ENCODE measurements around the gene PRDM10.
"Not testable (repeated sequence)": the region's sequence is repeated elsewhere in the genome, so short reads cannot be mapped to it uniquely, and the experiment has no call there.

PRDM10 gene

DNA sequence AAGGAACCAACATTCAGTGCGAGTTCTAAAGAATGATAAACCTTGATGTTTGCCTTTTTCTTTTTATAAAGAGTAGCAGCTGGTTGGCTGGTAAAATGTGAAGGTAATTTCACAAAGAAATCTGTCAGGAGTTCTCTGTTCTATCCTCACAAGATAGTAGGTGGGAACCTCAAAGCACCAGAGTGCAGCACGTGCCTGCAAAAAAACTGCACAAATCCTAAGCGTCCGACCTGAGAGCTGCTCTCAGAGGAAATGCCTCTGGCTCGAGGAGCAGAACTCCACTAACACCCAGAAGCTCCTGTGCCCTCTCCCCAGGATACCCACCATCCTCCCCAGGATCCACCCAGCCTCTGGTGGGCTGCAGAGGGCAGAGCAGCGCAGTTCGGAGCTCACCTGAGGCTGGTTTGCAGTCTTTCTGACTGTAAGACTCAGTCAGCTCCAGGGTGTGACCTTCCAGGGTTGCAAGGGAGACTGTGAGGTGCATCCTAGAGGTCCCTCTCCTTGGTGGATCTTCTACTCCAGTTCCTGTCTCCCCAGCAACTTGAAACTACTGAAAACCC, 23.5 kb downstream of the PRDM10 start:
- DNase-seq (ENCODE audit: extremely low read depth in 1 of 2, low read depth in 1 of 2) = no peak

DNA sequence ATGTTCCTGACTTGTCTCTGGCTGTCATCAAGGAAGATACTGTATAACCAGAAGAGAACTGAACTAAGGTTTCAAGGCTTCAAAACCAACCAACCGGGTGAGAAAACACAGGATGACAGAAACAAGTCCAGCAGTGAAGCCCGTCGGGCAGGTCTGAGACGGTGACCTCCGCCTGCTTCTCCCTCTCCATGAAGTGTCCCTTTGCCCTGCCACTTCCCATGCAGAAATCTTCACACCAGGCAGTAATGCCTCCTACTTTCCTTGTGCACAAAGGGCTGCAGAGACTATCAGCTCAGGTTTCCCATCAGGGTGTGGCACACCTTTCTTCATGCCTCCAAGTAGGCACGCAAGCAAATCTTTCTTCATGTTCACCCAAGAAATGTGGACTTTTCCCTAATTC, 24.2 kb downstream of the PRDM10 start:
- DNase-seq (ENCODE audit: extremely low read depth in 1 of 2, low read depth in 1 of 2) = no peak

DNA sequence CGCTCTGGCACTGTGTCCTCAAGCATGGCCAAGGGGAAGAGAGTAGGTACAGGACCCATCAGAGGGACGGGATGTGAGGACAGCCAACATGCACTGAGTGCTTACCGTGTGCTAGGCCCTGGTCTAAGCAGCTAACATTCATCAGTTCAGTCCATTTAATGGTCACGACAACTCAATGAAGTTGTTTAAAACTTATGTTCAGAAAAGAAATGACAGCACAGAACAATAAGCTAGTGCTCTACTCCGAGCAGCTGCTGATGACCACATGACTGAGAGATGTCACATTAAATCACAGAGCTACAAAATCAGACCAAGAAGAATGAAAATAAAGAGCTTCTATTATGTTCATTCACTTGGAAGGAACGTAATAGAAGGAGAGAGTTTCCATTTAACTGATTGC, 26.3 kb downstream of the PRDM10 start:
- DNase-seq (ENCODE audit: extremely low read depth in 1 of 2, low read depth in 1 of 2) = no peak

DNA sequence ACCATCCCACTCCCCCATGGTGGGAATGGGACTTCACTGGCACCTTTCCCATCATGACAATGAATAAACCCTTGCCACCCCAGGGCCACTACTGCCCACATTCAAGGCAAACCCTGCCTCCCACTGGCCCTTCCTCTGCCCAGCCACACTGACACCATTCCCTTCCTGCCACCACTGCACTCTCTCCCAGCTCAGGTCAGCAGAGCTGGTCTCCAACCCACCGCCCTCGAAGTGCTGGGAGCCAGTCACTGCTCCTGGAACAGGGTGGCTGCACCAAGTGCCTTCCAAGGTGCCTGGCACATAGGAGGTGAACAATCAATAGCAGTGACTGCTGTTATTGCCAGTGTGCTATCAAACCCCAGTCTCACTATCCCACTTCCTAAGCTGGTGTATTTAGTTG, 27.1 kb downstream of the PRDM10 start:
- no peak for DNase-seq (ENCODE audit: extremely low read depth in 1 of 2, low read depth in 1 of 2)

DNA sequence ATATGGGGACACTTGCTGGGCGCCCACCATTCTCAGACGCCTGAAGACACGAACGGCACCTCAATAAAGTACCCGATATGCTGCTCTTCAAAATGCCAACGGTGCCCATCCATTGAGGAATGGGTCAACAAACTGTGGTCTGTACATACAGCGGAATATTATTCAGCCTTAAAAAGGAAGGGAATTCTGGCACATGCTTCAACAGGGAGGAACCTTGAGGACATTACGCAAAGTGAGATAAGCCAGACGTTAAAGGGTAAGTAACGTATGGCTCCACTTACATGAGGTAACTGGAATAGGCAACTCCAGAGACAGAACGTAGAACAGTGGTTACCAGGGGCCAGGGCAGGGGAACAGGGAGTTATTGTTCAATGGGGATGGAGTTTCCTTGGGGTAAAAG, 28.0 kb downstream of the PRDM10 start:
- no peak for DNase-seq (ENCODE audit: extremely low read depth in 1 of 2, low read depth in 1 of 2)

DNA sequence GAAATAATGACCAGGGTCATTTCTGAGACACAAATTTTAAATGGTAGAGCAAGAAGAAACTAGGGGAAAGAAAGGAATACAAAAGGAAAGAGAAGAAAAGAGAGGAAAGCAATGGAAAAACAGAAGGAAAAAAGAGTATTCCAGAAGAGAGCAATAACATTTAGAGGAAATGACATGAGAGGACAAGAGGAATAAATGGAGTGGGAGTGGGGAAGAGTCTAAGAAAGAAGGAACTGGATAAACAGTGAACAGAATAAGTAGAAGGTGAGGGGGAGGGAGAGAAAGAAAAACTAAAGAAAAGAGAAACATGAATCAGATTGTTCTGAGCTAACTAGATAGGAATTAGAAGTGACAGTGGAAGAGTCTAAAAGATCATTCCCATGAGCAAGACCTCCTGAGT, 28.4 kb downstream of the PRDM10 start:
- DNase-seq (ENCODE audit: extremely low read depth in 1 of 2, low read depth in 1 of 2) = no peak

DNA sequence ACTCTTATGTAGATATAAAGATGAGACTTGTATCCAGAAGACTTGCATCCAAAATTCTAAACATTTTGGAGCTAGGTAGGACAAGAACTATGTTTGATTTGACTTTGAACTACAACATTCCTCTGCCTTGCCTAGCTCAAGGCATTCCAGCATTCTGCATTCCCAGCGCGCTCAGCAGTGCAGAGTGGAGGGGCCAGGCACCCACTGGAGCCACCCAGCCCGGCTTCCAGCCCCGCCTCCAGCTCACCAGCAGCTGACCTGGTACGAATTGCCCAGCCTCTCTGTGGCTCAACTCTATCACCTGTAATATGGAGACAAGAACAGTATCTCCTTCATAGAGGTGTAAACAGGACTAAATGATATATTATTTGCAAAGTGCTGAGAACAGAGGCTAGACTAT, 28.8 kb downstream of the PRDM10 start:
- DNase-seq (ENCODE audit: extremely low read depth in 1 of 2, low read depth in 1 of 2) = no peak

DNA sequence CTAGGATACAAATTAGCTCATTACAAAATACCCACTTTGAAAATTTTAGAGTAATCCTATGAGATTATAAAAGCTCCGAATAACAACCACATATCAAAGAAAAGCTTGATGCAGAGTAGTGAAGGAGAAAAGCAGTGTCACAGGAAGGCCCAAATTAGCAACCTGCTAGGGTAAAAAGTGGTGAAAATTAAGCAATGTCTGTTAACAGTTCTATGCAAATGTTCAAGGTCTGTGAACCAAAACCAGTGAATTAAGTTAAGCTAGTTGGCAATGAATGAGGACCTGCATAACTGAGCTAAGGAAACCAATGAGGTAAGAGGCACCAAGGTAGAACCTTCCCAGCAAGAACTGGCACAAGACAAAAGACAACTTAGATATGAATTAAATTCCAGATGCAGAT, 29.6 kb downstream of the PRDM10 start:
- no peak for DNase-seq (ENCODE audit: extremely low read depth in 1 of 2, low read depth in 1 of 2)

DNA sequence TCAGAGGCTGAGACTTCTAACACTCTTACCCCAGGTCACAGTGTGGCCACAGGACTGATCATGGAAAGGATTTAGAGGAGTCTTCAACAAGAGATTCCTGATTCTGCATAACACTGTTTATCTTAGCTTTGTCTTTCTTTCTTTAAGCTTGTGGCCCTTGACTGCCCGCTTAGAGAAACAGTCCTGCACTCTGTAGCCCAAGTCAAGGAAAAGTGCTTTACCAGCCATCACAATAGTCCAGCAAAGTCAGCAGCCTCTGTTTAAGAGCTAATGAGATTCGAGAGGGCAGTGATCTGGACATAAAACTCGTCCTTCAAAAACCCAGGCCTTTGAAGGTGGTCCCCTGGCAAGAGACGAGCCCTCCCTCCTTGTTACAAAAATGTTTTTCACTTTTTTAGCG, 30.0 kb downstream of the PRDM10 start:
- no peak for DNase-seq (ENCODE audit: extremely low read depth in 1 of 2, low read depth in 1 of 2)

DNA sequence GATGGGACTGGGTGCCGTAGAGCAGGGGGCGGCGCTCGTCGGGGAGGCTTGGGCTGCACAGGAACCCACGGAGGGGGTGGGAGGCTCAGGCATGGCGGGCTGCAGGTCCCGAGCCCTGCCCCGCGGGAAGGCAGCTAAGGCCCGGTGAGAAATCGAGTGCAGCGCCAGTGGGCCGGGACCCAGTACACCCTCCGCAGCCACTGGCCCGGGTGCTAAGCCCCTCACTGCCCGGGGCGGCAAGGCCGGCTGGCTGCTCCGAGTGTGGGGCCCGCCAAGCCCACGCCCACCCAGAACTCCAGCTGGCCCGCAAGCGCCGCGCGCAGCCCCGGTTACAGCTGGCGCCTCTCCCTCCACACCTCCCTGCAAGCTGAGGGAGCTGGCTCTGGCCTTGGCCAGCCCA, 30.8 kb downstream of the PRDM10 start:
- not testable (repeated sequence) for DNase-seq (ENCODE audit: extremely low read depth in 1 of 2, low read depth in 1 of 2)

DNA sequence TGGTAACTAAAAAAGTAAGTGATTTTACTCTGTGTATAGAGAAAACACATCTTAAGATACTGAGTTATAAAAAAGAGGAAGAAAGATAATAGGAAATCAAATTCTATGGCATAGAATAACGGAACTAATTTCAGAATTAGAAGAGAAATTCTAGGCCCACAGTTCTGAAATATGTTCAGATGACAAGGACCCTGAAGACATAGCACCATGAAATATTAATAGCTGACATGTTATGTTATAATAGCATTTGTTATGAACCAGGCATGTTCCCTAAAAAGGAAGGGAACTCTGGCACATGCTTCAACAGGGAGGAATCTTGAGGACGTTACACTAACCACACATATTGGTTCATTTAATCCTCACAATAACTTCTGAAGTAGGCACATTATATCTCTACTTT, 32.7 kb downstream of the PRDM10 start:
- DNase-seq (ENCODE audit: extremely low read depth in 1 of 2, low read depth in 1 of 2) = no peak

DNA sequence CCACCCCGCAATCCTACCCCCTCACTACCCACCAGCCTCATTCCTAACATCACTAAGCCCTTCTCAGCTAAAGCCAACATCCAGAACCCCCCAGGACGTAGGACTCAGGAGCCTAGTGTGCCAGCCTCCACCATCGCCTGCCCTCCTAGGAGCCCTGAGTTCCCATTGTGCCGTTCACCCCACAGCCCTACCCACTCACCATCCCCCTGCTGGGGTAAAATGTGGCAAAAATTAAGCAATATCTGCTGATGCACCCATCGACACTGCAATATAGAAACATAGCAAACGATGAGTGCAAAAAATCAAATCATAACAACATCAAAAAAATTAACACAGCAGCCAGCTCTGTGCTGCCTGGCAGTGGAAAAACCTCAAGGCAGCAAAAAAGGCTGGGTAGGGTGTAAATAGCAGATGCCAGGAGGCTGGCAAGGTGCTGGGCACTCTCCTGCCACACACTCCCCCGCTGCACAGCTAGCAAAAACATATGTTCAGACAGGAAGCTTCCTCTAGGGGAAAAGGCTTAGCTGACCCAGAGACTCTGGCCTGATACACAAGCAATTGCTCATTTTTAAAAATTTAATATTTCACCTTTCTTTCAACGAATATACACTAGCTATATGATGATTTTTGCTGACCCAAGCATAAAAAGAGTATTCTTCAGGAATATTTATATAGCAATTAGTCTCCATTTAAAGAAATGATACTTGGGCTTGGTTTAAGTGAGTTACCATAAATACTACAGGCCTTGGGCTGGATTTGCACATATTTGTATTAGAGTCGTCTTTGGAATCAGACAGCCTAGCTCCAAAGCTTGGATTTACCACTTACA, 33.8 kb downstream of the PRDM10 start:
- DNase-seq (ENCODE audit: extremely low read depth in 1 of 2, low read depth in 1 of 2) = no peak

DNA sequence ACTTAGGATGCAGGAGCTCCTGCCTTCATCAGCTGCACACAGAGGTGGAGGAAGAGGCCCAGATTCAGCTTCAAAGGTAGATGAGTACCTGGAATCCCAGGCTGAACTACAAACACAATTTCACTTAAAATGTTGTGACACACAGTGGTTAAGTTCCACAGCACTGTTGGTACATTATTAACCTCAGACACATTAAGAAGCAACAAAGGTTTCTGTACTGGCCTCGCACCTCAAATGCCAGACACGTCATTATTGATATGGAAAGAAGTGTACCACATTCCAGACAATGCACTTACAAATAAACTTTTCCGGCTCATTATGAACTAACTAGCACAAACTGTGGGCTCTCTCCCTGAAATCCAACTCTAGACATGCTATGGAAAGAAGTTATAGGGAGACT, 34.6 kb downstream of the PRDM10 start:
- no peak for DNase-seq (ENCODE audit: extremely low read depth in 1 of 2, low read depth in 1 of 2)

DNA sequence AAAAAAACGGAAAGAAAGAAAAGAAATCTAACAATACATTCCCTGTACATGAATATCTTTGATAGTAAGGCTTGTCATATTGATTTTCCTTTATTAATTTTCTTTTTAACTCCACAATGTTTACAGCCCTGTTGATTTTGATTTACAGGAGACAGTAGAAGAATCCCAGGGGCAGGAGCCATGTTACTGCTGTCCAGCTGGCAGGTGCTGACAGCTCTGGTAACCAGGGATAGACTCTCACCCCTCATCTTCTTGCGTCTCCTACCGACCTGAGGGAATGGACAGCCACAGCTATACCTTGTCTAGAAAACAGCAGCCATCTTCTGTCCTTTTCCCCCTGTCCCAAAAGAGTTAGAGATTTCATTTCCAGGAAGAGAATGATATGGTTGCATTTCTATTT, 37.4 kb downstream of the PRDM10 start:
- DNase-seq (ENCODE audit: extremely low read depth in 1 of 2, low read depth in 1 of 2) = no peak

DNA sequence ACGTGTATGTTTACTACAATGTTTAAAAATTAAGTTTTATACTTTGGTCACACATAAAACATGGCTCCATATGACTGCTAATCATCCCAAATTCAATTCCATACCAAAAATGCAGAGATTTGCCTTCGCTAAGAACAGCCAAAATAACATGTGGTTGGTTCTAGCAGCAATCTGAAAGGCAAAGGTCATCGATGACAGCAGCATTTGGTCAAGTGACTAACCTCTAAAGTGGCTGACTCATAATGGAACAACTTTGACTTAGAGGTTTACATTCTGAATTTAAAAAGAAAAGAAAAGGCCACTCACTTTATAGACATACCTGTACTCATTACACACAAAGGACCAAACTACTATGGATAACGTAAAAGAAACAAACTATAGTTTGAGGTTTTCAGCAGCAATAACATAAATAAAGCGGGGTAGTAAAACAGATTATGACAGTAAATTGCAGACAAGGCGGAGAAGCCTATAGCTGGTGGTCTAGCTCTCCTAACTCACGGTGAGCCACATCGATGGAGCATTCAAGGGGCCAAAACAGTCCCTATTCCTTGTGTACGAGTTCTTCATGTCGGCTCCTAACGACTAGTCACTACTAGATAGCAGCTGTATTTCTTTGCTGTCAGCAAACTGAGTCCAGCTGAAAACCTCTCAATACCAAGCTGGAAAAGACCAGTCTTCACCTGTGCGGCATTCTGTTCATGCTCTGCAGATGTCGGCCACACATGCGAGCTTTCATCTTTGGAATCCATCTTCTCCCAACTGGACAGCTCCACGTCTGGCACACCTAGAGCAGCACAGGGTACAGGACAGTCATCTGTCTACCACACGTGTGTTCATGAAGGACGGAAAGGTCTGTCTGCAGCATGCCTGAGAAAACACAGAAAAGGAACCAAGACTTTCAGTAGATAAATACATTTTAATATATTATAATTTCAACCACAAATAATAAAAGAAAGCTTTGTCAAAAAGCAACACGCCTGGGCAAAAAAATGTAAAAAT, 42.1 kb downstream of the PRDM10 start:
- DNase-seq (ENCODE audit: extremely low read depth in 1 of 2, low read depth in 1 of 2) = no peak

DNA sequence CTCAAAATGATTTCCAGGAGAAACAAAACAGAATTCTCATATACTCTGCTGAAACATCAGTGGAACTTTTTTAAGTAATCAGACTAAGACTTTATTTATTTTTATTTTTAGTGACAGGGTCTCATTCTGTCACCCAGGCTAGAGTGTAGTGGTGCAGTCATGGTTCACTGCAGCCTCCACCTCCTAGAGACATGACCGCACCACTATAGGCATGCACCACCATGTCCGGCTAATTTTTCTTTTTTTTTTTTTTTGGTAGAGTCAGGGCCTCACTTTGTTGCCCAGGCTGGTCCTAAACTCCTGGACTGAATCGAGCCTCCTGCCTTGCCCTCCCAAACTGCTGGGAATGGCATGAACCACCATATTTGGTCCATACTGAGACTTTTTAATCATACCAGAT, 42.9 kb downstream of the PRDM10 start:
- no peak for DNase-seq (ENCODE audit: extremely low read depth in 1 of 2, low read depth in 1 of 2)

DNA sequence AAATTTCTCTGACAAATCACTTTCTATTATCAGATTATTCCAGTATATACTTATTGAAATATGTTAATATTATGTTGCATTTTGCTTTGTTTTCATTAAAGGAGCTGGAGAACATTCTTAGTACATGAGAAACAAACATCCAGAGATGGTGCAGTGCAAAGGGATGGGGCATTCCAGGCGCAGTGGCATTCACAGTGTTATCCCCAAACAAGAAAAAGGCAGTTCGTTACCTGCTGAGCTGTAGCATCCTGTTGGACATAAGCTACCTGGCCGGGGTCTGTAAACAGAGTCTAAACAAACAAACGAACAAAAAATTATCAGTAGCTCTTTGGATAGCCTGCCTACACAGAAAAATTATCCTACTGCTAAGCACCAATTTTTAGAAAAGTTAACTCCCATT, 47.4 kb downstream of the PRDM10 start:
- DNase-seq (ENCODE audit: extremely low read depth in 1 of 2, low read depth in 1 of 2) = no peak

DNA sequence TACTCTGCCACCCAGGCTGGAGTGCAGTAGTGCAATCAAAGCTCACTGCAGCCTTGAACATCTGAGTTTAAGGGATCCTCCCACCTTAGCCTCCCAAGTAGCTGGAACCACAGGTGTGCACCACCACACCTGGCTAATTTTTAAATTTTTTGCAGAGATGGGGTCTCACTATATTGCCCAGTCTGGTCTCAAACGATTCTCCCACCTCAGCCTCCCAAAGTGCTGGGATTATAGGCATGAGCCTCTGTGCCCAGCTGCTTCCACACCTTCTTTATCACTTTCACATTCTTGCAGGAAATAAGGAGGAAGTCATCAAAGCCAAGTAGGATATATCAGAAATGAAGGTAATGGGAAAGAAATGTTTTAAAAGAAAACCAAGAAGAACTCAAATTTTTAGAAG, 47.9 kb downstream of the PRDM10 start:
- DNase-seq (ENCODE audit: extremely low read depth in 1 of 2, low read depth in 1 of 2) = not testable (repeated sequence)

DNA sequence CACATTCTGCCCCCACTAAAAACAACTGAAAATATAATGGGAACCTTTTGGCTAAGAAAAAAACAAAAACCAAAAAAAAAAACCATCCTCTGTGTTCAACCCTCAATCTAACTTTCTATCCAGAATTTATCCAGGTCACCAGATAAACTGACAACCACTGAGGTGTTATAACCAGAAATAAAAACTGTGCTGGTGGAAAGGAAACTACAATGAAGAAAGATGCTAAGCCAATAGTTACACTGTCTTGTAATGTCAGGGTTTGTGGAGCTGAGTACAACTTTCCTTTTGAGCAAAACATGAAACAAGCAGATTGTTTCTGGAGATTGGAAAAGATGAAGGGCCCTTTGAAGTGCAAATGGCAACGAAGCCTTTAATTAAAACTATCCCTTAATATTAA, 50.8 kb downstream of the PRDM10 start:
- no peak for DNase-seq (ENCODE audit: extremely low read depth in 1 of 2, low read depth in 1 of 2)

DNA sequence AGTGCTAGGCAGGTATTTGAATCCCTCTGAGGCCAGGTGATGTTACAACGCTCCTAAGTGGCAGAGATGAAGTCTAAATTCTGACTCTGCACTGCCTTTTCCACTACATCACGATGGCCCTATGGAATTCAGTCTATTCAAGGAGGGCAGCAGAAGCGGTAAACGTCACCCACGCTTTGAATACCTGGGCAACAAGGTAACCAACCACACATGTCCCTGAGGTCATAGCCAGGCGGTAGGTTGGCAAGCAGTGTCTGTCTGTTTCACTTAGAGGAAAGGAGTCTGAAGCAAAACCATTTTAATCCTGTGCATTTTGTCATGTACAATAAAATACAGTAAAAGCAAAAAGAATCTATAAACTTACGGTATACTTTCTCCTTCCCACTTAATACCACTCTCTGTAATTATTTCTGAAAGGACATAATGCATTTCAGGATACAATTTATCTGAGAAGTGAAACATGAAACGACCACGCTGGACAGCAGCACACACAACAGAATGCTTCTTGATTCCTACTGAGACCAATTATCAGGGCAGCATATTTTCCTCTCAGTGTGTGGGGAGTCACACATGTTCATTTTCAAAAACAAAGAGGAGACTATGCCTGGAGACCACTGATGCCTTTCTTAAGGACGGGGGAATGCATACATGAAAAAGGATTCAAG, 51.3 kb downstream of the PRDM10 start:
- no peak for DNase-seq (ENCODE audit: extremely low read depth in 1 of 2, low read depth in 1 of 2)
